NT2/D1 (cell line): Measurements from ENCODE around the gene CNIH1.
"Not testable (repeated sequence)": the region's sequence is repeated elsewhere in the genome, so short reads cannot be mapped to it uniquely, and the experiment has no call there.

Source experiments
- DNase-seq: peaks from one replicate; pipeline ENCODE4 v3.0.0-alpha.2; 2011; ENCODE audit warnings: low read depth, low spot score
- H3K27me3 ChIP-seq: 2 replicates; pipeline ENCODE4 v1.6.0; 2011; ENCODE audit warnings: mild to moderate bottlenecking; ENCODE audit not compliant: insufficient read length, insufficient read depth
- H3K36me3 ChIP-seq: 2 replicates; pipeline ENCODE4 v1.6.1; 2011; ENCODE audit warnings: mild to moderate bottlenecking, low read length, mixed read lengths; ENCODE audit not compliant: insufficient read depth, insufficient read length
- H3K4me1 ChIP-seq: 2 replicates; pipeline ENCODE4 v1.5.1; 2011; ENCODE audit not compliant: insufficient read depth, insufficient read length
- H3K4me3 ChIP-seq: 2 replicates; pipeline ENCODE4 v1.5.1; 2011; ENCODE audit warnings: low read depth; ENCODE audit not compliant: insufficient read length
- H3K9ac ChIP-seq: 2 replicates; pipeline ENCODE4 v1.6.0; 2011; ENCODE audit warnings: low read depth; ENCODE audit not compliant: insufficient read length
- H3K9me3 ChIP-seq: 2 replicates; pipeline ENCODE4 v1.5.1; 2011; ENCODE audit warnings: mild to moderate bottlenecking, low read length; ENCODE audit not compliant: insufficient read depth
- SUZ12 ChIP-seq: IDR thresholded peaks from 2 replicates; pipeline ENCODE4 v1.6.1; 2011; ENCODE audit not compliant: insufficient read length, insufficient read depth; ENCODE audit errors: extremely low read depth
- YY1 ChIP-seq: IDR thresholded peaks from 2 replicates; pipeline ENCODE4 v1.6.1; 2011; ENCODE audit not compliant: insufficient read length, insufficient read depth
- ZNF274 ChIP-seq: IDR thresholded peaks from 2 replicates; pipeline ENCODE4 v1.6.1; 2011; ENCODE audit warnings: mild to moderate bottlenecking, low read depth, low read length

CNIH1 gene

GRCh38 chr14:54453252-54453651 is 12.1 kb upstream of the CNIH1 start:
- TF ChIP-seq ZNF274 = no peak
- no peak for TF ChIP-seq SUZ12
- TF ChIP-seq YY1 = no peak
- Histone ChIP-seq H3K4me1 (no peaks in the 10 kb centered on the region), H3K4me3 (no peak overlapping the region), H3K27me3 (no peaks in the 10 kb centered on the region), H3K9me3 (no peaks in the 10 kb centered on the region), H3K36me3 (no peaks in the 10 kb centered on the region), H3K9ac (no peak overlapping the region)
- DNase-seq = no peak

GRCh38 chr14:54451961-54452360 is 10.8 kb upstream of the CNIH1 start:
- TF ChIP-seq ZNF274 (no peak), YY1 (no peak)
- no peaks in the 10 kb centered on the region for H3K36me3 ChIP-seq
- H3K27me3 ChIP-seq = no peaks in the 10 kb centered on the region
- H3K4me3 ChIP-seq = no peak overlapping the region
- no peak for DNase-seq
- H3K4me1 ChIP-seq = no peaks in the 10 kb centered on the region
- H3K9me3 ChIP-seq = no peaks in the 10 kb centered on the region
- no peak overlapping the region for H3K9ac ChIP-seq

GRCh38 chr14:54451121-54451601 is 10.0 kb upstream of the CNIH1 start:
- no peaks in the 10 kb centered on the region for H3K9me3 ChIP-seq
- no peak for TF ChIP-seq YY1
- TF ChIP-seq SUZ12 = no peak
- no peak for TF ChIP-seq ZNF274
- no peak for DNase-seq
- H3K27me3 ChIP-seq = no peaks in the 10 kb centered on the region
- H3K4me3 ChIP-seq = no peak overlapping the region
- no peaks in the 10 kb centered on the region for H3K4me1 ChIP-seq
- H3K9ac ChIP-seq = no peak overlapping the region
- no peaks in the 10 kb centered on the region for H3K36me3 ChIP-seq

- Histone ChIP-seq H3K4me1 (no peaks in the 10 kb centered on the region), H3K27me3 (no peaks in the 10 kb centered on the region), H3K36me3 (no peaks in the 10 kb centered on the region), H3K4me3 (no peak overlapping the region), H3K9ac (no peak overlapping the region), H3K9me3 (no peaks in the 10 kb centered on the region)
- TF ChIP-seq SUZ12 (no peak), ZNF274 (no peak), YY1 (no peak)
- no peak for DNase-seq
Measured at GRCh38 chr14:54450535-54450934, 9.4 kb upstream of the CNIH1 start.

GRCh38 chr14:54447231-54447692 is 6.1 kb upstream of the CNIH1 start:
- Histone ChIP-seq H3K9me3 (no peaks in the 10 kb centered on the region), H3K9ac (no peak overlapping the region), H3K4me3 (no peak overlapping the region), H3K4me1 (no peaks in the 10 kb centered on the region), H3K36me3 (no peaks in the 10 kb centered on the region), H3K27me3 (no peaks in the 10 kb centered on the region)
- DNase-seq = no peak
- no peak for TF ChIP-seq YY1
- TF ChIP-seq ZNF274 = no peak
- no peak for TF ChIP-seq SUZ12

- no peak overlapping the region for H3K4me3 ChIP-seq
- no peak for DNase-seq
- H3K9me3 ChIP-seq = no peaks in the 10 kb centered on the region
- no peaks in the 10 kb centered on the region for H3K4me1 ChIP-seq
- no peak overlapping the region for H3K9ac ChIP-seq
- TF ChIP-seq ZNF274 = no peak
- no peak for TF ChIP-seq SUZ12
- no peak for TF ChIP-seq YY1
- H3K27me3 ChIP-seq = no peaks in the 10 kb centered on the region
- H3K36me3 ChIP-seq = no peaks in the 10 kb centered on the region
Measured at GRCh38 chr14:54446161-54446693, 5.1 kb upstream of the CNIH1 start.

GRCh38 chr14:54444681-54445080 is 3.5 kb upstream of the CNIH1 start:
- no peak for TF ChIP-seq YY1
- no peak for TF ChIP-seq SUZ12
- TF ChIP-seq ZNF274 = no peak
- no peak overlapping the region for H3K4me3 ChIP-seq
- DNase-seq = no peak
- no peaks in the 10 kb centered on the region for H3K4me1 ChIP-seq
- no peaks in the 10 kb centered on the region for H3K36me3 ChIP-seq
- no peaks in the 10 kb centered on the region for H3K27me3 ChIP-seq
- H3K9me3 ChIP-seq = no peaks in the 10 kb centered on the region
- no peak overlapping the region for H3K9ac ChIP-seq

GRCh38 chr14:54443981-54444380 is 2.8 kb upstream of the CNIH1 start:
- Histone ChIP-seq H3K4me1 (no peaks in the 10 kb centered on the region), H3K36me3 (no peaks in the 10 kb centered on the region), H3K9ac (no peak overlapping the region), H3K27me3 (no peaks in the 10 kb centered on the region), H3K4me3 (no peak overlapping the region), H3K9me3 (no peaks in the 10 kb centered on the region)
- no peak for DNase-seq
- no peak for TF ChIP-seq SUZ12
- no peak for TF ChIP-seq YY1
- no peak for TF ChIP-seq ZNF274

- not testable (repeated sequence) for H3K4me1 ChIP-seq, H3K9ac ChIP-seq, H3K36me3 ChIP-seq, DNase-seq, H3K4me3 ChIP-seq, H3K9me3 ChIP-seq, H3K27me3 ChIP-seq
Measured at GRCh38 chr14:54442961-54443360, 1.8 kb upstream of the CNIH1 start.
